HCT116 (cell line): ENCODE data around the gene CEP162.

Experiments
- EGR1 ChIP-seq: IDR thresholded peaks from 2 replicates; pipeline ENCODE4 v1.6.1; 2012; ENCODE audit warnings: low read depth
- EZH2 ChIP-seq: fragments of 200-600 bp; sonication (generic); IDR thresholded peaks from 2 replicates; pipeline ENCODE4 v1.6.1; 2017; ENCODE audit warnings: antibody characterized with exemption, mixed run types
- EZH2phosphoT487 ChIP-seq: fragments of 200-600 bp; IDR thresholded peaks from 2 replicates; pipeline ENCODE4 v1.6.1; 2018; ENCODE audit warnings: antibody characterized with exemption, borderline replicate concordance
- JUND ChIP-seq: IDR thresholded peaks from 2 replicates; pipeline ENCODE4 v1.6.1; 2012
- POLR2A ChIP-seq: IDR thresholded peaks from 2 replicates; pipeline ENCODE4 v1.7.0; 2011; ENCODE audit warnings: borderline replicate concordance; ENCODE audit not compliant: insufficient read depth, insufficient read length; ENCODE audit errors: extremely low read depth
- POLR2AphosphoS5 ChIP-seq: IDR thresholded peaks from 2 replicates; pipeline ENCODE4 v1.6.1; 2011; ENCODE audit warnings: mild to moderate bottlenecking, low read depth, low read length, moderate library complexity
- SP1 ChIP-seq: IDR thresholded peaks from 2 replicates; pipeline ENCODE4 v1.6.1; 2012; ENCODE audit warnings: low read depth
- SRF ChIP-seq: IDR thresholded peaks from 2 replicates; pipeline ENCODE4 v1.6.1; 2012; ENCODE audit warnings: low read depth
- YY1 ChIP-seq: IDR thresholded peaks from 2 replicates; pipeline ENCODE4 v1.6.1; 2011; ENCODE audit warnings: low read length, low read depth, moderate library complexity, mild to moderate bottlenecking; ENCODE audit not compliant: insufficient replicate concordance; ENCODE audit errors: extremely low read depth
- ZFX ChIP-seq: fragments of 450-650 bp; IDR thresholded peaks from 2 replicates; pipeline ENCODE4 v1.6.1; 2017
- TF ChIP-seq, protein P1 (sequence below), 3 experiments: fragments of 200-600 bp in 1 of 3; sonication (generic) in 1 of 3; IDR thresholded peaks in 2 of 3; conservative IDR thresholded peaks in 1 of 3; 2 replicates each; pipeline ENCODE4 v1.5.1; 2012 to 2017; ENCODE audit warnings: low read depth in 2 of 3, low read length in 2 of 3, antibody characterized with exemption in 1 of 3, borderline replicate concordance in 1 of 3, control low read depth in 1 of 3, mild to moderate bottlenecking in 1 of 3, mixed read lengths in 1 of 3, mixed run types in 1 of 3, moderate library complexity in 1 of 3; ENCODE audit not compliant: insufficient read depth in 1 of 3
- TF ChIP-seq, protein P2 (sequence below): IDR thresholded peaks from 2 replicates; pipeline ENCODE4 v1.6.1; 2012; ENCODE audit warnings: low read depth
- TF ChIP-seq, protein P3 (sequence below): IDR thresholded peaks from 2 replicates; pipeline ENCODE4 v1.6.1; 2012

DNA sequence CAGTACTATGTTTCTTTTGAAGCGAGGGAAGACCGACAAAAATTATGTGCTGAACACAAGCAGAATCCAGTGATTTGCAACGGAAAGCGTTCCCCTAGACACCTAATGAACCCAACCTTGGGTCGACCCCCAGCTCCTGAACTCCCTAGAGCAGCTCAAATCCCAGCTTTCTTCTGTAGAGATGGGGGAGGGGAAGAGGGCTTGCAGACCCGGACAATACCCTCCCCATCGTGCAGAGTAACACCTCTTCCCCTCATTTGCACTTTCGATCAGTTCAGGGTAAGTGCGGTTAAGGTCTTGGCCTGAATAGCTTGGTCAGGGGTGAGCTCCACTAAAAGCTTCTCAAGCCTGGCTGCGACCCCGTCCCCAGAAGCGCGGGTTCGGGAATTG lies 404 bp downstream of the CEP162 start:
- TF ChIP-seq, protein P1, sequence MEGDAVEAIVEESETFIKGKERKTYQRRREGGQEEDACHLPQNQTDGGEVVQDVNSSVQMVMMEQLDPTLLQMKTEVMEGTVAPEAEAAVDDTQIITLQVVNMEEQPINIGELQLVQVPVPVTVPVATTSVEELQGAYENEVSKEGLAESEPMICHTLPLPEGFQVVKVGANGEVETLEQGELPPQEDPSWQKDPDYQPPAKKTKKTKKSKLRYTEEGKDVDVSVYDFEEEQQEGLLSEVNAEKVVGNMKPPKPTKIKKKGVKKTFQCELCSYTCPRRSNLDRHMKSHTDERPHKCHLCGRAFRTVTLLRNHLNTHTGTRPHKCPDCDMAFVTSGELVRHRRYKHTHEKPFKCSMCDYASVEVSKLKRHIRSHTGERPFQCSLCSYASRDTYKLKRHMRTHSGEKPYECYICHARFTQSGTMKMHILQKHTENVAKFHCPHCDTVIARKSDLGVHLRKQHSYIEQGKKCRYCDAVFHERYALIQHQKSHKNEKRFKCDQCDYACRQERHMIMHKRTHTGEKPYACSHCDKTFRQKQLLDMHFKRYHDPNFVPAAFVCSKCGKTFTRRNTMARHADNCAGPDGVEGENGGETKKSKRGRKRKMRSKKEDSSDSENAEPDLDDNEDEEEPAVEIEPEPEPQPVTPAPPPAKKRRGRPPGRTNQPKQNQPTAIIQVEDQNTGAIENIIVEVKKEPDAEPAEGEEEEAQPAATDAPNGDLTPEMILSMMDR (IDR thresholded peaks at IDR 0.05 in 2 of 3, conservative IDR thresholded peaks at IDR 0.05 in 1 of 3; ENCODE audit: borderline replicate concordance in 1 of 3, insufficient read depth in 1 of 3, low read depth in 2 of 3, low read length in 2 of 3): no peak
- TF ChIP-seq EZH2: no peak
- no peak for TF ChIP-seq YY1
- TF ChIP-seq POLR2AphosphoS5: no peak
- TF ChIP-seq POLR2A: no peak
- no peak for TF ChIP-seq JUND
- TF ChIP-seq SP1: no peak
- no peak for TF ChIP-seq EGR1
- TF ChIP-seq, protein P2, sequence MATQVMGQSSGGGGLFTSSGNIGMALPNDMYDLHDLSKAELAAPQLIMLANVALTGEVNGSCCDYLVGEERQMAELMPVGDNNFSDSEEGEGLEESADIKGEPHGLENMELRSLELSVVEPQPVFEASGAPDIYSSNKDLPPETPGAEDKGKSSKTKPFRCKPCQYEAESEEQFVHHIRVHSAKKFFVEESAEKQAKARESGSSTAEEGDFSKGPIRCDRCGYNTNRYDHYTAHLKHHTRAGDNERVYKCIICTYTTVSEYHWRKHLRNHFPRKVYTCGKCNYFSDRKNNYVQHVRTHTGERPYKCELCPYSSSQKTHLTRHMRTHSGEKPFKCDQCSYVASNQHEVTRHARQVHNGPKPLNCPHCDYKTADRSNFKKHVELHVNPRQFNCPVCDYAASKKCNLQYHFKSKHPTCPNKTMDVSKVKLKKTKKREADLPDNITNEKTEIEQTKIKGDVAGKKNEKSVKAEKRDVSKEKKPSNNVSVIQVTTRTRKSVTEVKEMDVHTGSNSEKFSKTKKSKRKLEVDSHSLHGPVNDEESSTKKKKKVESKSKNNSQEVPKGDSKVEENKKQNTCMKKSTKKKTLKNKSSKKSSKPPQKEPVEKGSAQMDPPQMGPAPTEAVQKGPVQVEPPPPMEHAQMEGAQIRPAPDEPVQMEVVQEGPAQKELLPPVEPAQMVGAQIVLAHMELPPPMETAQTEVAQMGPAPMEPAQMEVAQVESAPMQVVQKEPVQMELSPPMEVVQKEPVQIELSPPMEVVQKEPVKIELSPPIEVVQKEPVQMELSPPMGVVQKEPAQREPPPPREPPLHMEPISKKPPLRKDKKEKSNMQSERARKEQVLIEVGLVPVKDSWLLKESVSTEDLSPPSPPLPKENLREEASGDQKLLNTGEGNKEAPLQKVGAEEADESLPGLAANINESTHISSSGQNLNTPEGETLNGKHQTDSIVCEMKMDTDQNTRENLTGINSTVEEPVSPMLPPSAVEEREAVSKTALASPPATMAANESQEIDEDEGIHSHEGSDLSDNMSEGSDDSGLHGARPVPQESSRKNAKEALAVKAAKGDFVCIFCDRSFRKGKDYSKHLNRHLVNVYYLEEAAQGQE: no peak
- no peak for TF ChIP-seq EZH2phosphoT487
- no peak for TF ChIP-seq ZFX
- no peak for TF ChIP-seq SRF
- TF ChIP-seq, protein P3, sequence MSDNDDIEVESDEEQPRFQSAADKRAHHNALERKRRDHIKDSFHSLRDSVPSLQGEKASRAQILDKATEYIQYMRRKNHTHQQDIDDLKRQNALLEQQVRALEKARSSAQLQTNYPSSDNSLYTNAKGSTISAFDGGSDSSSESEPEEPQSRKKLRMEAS: no peak
